ENCODE results near the gene NOD1.

NOD1 gene

GRCh38 chr7:30464231-30464671 lies 14.3 kb downstream of the NOD1 start:
- no peak overlapping the region for H2AK5ac ChIP-seq (ENCODE audit: low read length, severe bottlenecking)
- H2BK120ac ChIP-seq (ENCODE audit: low read depth, low read length), result no peak overlapping the region
- peak overlapping the region; percentile 35 for H3K9ac ChIP-seq (ENCODE audit: low read length)
- H3K23ac ChIP-seq (ENCODE audit: low read length in 2 of 2), result no peak overlapping the region
- no peak overlapping the region for H4K8ac ChIP-seq (ENCODE audit: low read length)
- H3K36me3 ChIP-seq (ENCODE audit: control insufficient read depth in 1 of 2, insufficient read depth in 2 of 2, low read depth in 1 of 2, low read length in 2 of 2), result peaks cover 0 to 9% of the 10 kb centered on the region in 2 experiments
- peaks cover 28% of the 10 kb centered on the region for H3K79me1 ChIP-seq (replicated peaks; ENCODE audit: low read length, poor library complexity, severe bottlenecking)
- no peak overlapping the region for H2BK5ac ChIP-seq (ENCODE audit: low read depth, low read length, poor library complexity, severe bottlenecking)
- no peaks in the 10 kb centered on the region for H3K9me3 ChIP-seq (ENCODE audit: control insufficient read depth, low read length)
- H3K27ac ChIP-seq (ENCODE audit: low read length, poor library complexity, severe bottlenecking), result no peak overlapping the region
- no peak for DNase-seq
- H2BK15ac ChIP-seq (ENCODE audit: low read depth, poor library complexity, severe bottlenecking), result no peak overlapping the region
- 90% methylated on average over 5 of the region's 5 CpGs for WGBS
- no peak overlapping the region for H3K4me2 ChIP-seq (ENCODE audit: low read length, poor library complexity, severe bottlenecking)
- H3K4me3 ChIP-seq (ENCODE audit: insufficient read depth in 1 of 2, low read depth in 1 of 2, low read length in 2 of 2), result peak overlapping the region in 1 of 2 experiments; percentile 12
- no peak overlapping the region for H3K4ac ChIP-seq (ENCODE audit: low read depth in 1 of 2, low read length in 2 of 2)
- H2AFZ ChIP-seq (ENCODE audit: low read depth, low read length), result no peak overlapping the region
- H3K18ac ChIP-seq (ENCODE audit: low read depth in 1 of 2, low read length in 2 of 2), result peak overlapping the region in 1 of 2 experiments; percentile 55
- no peak overlapping the region for H3K14ac ChIP-seq (ENCODE audit: low read length in 2 of 2)
- H4K91ac ChIP-seq (ENCODE audit: low read length), result no peak overlapping the region
- H3K4me1 ChIP-seq (ENCODE audit: control insufficient read depth, insufficient read depth, low read depth, low read length), result peaks cover 15% of the 10 kb centered on the region
- H2BK12ac ChIP-seq (ENCODE audit: low read length in 2 of 2), result no peak overlapping the region
- no peaks in the 10 kb centered on the region for H3K27me3 ChIP-seq (ENCODE audit: control insufficient read depth in 1 of 2, insufficient read depth in 1 of 2, low read length in 2 of 2)

- Histone ChIP-seq H2BK12ac (ENCODE audit: low read length in 2 of 2) (no peak overlapping the region), H3K27ac (ENCODE audit: low read length, poor library complexity, severe bottlenecking) (no peak overlapping the region), H3K9me3 (ENCODE audit: control insufficient read depth, low read length) (no peaks in the 10 kb centered on the region), H2BK15ac (ENCODE audit: low read depth, poor library complexity, severe bottlenecking) (no peak overlapping the region), H3K4me1 (ENCODE audit: control insufficient read depth, insufficient read depth, low read depth, low read length) (peaks cover 14% of the 10 kb centered on the region), H3K36me3 (ENCODE audit: control insufficient read depth in 1 of 2, insufficient read depth in 2 of 2, low read depth in 1 of 2, low read length in 2 of 2) (peaks cover 0 to 9% of the 10 kb centered on the region in 2 experiments), H3K4me3 (ENCODE audit: insufficient read depth in 1 of 2, low read depth in 1 of 2, low read length in 2 of 2) (no peak overlapping the region), H2AFZ (ENCODE audit: low read depth, low read length) (no peak overlapping the region), H3K4ac (ENCODE audit: low read depth in 1 of 2, low read length in 2 of 2) (no peak overlapping the region), H3K4me2 (ENCODE audit: low read length, poor library complexity, severe bottlenecking) (no peak overlapping the region), H2BK5ac (ENCODE audit: low read depth, low read length, poor library complexity, severe bottlenecking) (no peak overlapping the region), H2BK120ac (ENCODE audit: low read depth, low read length) (no peak overlapping the region), H3K23ac (ENCODE audit: low read length in 2 of 2) (no peak overlapping the region), H4K91ac (ENCODE audit: low read length) (no peak overlapping the region), H3K14ac (ENCODE audit: low read length in 2 of 2) (no peak overlapping the region), H3K79me1 (replicated peaks; ENCODE audit: low read length, poor library complexity, severe bottlenecking) (peaks cover 28% of the 10 kb centered on the region), H3K18ac (ENCODE audit: low read depth in 1 of 2, low read length in 2 of 2) (no peak overlapping the region), H3K27me3 (ENCODE audit: control insufficient read depth in 1 of 2, insufficient read depth in 1 of 2, low read length in 2 of 2) (no peaks in the 10 kb centered on the region), H3K9ac (ENCODE audit: low read length) (peak overlapping the region; percentile 35), H2AK5ac (ENCODE audit: low read length, severe bottlenecking) (no peak overlapping the region), H4K8ac (ENCODE audit: low read length) (no peak overlapping the region)
- DNase-seq, result no peak
- 95% methylated on average over 4 of the region's 6 CpGs for WGBS
These were observed 15.0 kb downstream of the NOD1 start for GRCh38 chr7:30463405-30464145.

- no peak for DNase-seq
- no peak overlapping the region for H3K4me3 ChIP-seq (ENCODE audit: insufficient read depth in 1 of 2, low read depth in 1 of 2, low read length in 2 of 2)
- H3K23ac ChIP-seq (ENCODE audit: low read length in 2 of 2), result no peak overlapping the region
- no peak overlapping the region for H2AK5ac ChIP-seq (ENCODE audit: low read length, severe bottlenecking)
- no peak overlapping the region for H3K14ac ChIP-seq (ENCODE audit: low read length in 2 of 2)
- H4K91ac ChIP-seq (ENCODE audit: low read length), result no peak overlapping the region
- no peak overlapping the region for H3K4ac ChIP-seq (ENCODE audit: low read depth in 1 of 2, low read length in 2 of 2)
- peaks cover 0 to 9% of the 10 kb centered on the region in 2 experiments for H3K36me3 ChIP-seq (ENCODE audit: control insufficient read depth in 1 of 2, insufficient read depth in 2 of 2, low read depth in 1 of 2, low read length in 2 of 2)
- no peak overlapping the region for H2AFZ ChIP-seq (ENCODE audit: low read depth, low read length)
- H3K9me3 ChIP-seq (ENCODE audit: control insufficient read depth, low read length), result no peaks in the 10 kb centered on the region
- no peak overlapping the region for H3K4me2 ChIP-seq (ENCODE audit: low read length, poor library complexity, severe bottlenecking)
- no peaks in the 10 kb centered on the region for H3K27me3 ChIP-seq (ENCODE audit: control insufficient read depth in 1 of 2, insufficient read depth in 1 of 2, low read length in 2 of 2)
- no peak overlapping the region for H2BK120ac ChIP-seq (ENCODE audit: low read depth, low read length)
- no peak overlapping the region for H2BK12ac ChIP-seq (ENCODE audit: low read length in 2 of 2)
- H3K18ac ChIP-seq (ENCODE audit: low read depth in 1 of 2, low read length in 2 of 2), result no peak overlapping the region
- H2BK5ac ChIP-seq (ENCODE audit: low read depth, low read length, poor library complexity, severe bottlenecking), result no peak overlapping the region
- no peak overlapping the region for H4K8ac ChIP-seq (ENCODE audit: low read length)
- H3K9ac ChIP-seq (ENCODE audit: low read length), result no peak overlapping the region
- peaks cover 25% of the 10 kb centered on the region for H3K79me1 ChIP-seq (replicated peaks; ENCODE audit: low read length, poor library complexity, severe bottlenecking)
- no peak overlapping the region for H3K27ac ChIP-seq (ENCODE audit: low read length, poor library complexity, severe bottlenecking)
- H3K4me1 ChIP-seq (ENCODE audit: control insufficient read depth, insufficient read depth, low read depth, low read length), result peaks cover 18% of the 10 kb centered on the region
- no peak overlapping the region for H2BK15ac ChIP-seq (ENCODE audit: low read depth, poor library complexity, severe bottlenecking)
- WGBS, result no CpG with 5 or more reads among the region's 1 CpG
These were observed 16.4 kb downstream of the NOD1 start for GRCh38 chr7:30462179-30462578.

GRCh38 chr7:30460246-30460633 lies 18.3 kb downstream of the NOD1 start:
- Histone ChIP-seq H3K14ac (ENCODE audit: low read length in 2 of 2) (no peak overlapping the region), H2AK5ac (ENCODE audit: low read length, severe bottlenecking) (peak overlapping the region; percentile 25), H3K18ac (ENCODE audit: low read depth in 1 of 2, low read length in 2 of 2) (peak overlapping the region in 1 of 2 experiments; percentile 23), H3K4me2 (ENCODE audit: low read length, poor library complexity, severe bottlenecking) (no peak overlapping the region), H3K4me1 (ENCODE audit: control insufficient read depth, insufficient read depth, low read depth, low read length) (peaks cover 18% of the 10 kb centered on the region), H3K23ac (ENCODE audit: low read length in 2 of 2) (no peak overlapping the region), H2BK15ac (ENCODE audit: low read depth, poor library complexity, severe bottlenecking) (no peak overlapping the region), H3K9me3 (ENCODE audit: control insufficient read depth, low read length) (no peaks in the 10 kb centered on the region), H3K79me1 (replicated peaks; ENCODE audit: low read length, poor library complexity, severe bottlenecking) (peaks cover 17% of the 10 kb centered on the region), H3K27me3 (ENCODE audit: control insufficient read depth in 1 of 2, insufficient read depth in 1 of 2, low read length in 2 of 2) (no peaks in the 10 kb centered on the region), H3K4me3 (ENCODE audit: insufficient read depth in 1 of 2, low read depth in 1 of 2, low read length in 2 of 2) (peak overlapping the region in 1 of 2 experiments; percentile 63), H4K91ac (ENCODE audit: low read length) (no peak overlapping the region), H2BK5ac (ENCODE audit: low read depth, low read length, poor library complexity, severe bottlenecking) (peak overlapping the region; percentile 5), H4K8ac (ENCODE audit: low read length) (no peak overlapping the region), H3K4ac (ENCODE audit: low read depth in 1 of 2, low read length in 2 of 2) (peak overlapping the region in 1 of 2 experiments; percentile 7), H2BK120ac (ENCODE audit: low read depth, low read length) (no peak overlapping the region), H3K9ac (ENCODE audit: low read length) (peak overlapping the region; percentile 89), H3K27ac (ENCODE audit: low read length, poor library complexity, severe bottlenecking) (peak overlapping the region; percentile 84), H3K36me3 (ENCODE audit: control insufficient read depth in 1 of 2, insufficient read depth in 2 of 2, low read depth in 1 of 2, low read length in 2 of 2) (peaks cover 10 to 26% of the 10 kb centered on the region in 2 experiments), H2BK12ac (ENCODE audit: low read length in 2 of 2) (peak overlapping the region in 1 of 2 experiments; percentile 40), H2AFZ (ENCODE audit: low read depth, low read length) (no peak overlapping the region)
- WGBS, result 98% methylated on average over 4 of the region's 4 CpGs
- DNase-seq, result no peak

All from mesenchymal stem cell (in vitro differentiated cells and primary cell).